Hematopoietic multipotent progenitor cell treated with erythropoietin and hydrocortisone succinate and interleukin-3 and kit ligand, for 4 days (in vitro differentiated cells): ENCODE measurements around the gene MGME1.

Source experiments
- DNase-seq: peaks from one replicate; pipeline ENCODE4 v3.0.0-alpha.2; 2015

The MGME1 gene

GRCh38 chr20:17993546-17993945 is 24.7 kb downstream of the MGME1 start:
- DNase-seq = no peak

DNA sequence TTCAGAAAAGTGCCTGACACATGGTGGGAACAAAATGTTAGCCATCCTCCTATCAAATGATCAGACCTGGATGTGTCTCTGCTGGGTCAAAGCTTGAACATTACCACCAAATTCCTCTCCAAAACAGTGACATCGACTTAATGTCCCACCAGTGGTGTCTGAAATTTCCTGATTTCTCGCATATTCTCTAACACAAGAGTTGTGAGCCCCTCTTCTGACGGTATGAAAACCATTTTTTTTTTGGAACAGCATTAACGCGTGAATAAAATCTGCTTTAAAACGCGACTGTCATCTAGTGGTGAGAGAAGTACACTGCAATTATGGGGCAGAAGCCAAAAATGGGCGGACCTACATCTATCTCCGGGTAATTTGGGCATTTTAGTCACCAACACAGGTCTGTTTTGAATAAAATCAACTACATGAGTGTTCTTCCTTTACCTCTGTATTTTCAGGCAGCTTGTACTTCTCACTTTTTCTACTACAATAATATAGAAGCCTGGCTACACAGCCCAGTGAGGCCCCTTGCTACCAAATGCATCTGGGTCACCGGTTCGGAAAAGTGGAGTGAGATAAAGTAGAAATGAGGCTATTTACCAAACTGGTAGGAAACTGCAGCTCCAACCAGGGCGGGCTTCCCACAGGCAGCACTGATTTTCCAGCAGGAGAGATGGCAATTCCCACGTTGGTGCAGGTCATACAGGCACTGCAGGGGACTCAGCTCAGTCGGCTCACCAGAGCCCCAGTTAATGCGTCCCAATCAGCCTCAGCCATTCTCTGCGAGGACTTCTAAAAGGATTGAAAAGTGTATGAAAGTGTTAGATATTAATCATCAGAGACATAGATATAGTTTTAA is 27.4 kb downstream of the MGME1 start:
- peak; percentile 86 for DNase-seq

- no peak for DNase-seq
Measured at GRCh38 chr20:17998446-17998845, 29.6 kb downstream of the MGME1 start.

DNA sequence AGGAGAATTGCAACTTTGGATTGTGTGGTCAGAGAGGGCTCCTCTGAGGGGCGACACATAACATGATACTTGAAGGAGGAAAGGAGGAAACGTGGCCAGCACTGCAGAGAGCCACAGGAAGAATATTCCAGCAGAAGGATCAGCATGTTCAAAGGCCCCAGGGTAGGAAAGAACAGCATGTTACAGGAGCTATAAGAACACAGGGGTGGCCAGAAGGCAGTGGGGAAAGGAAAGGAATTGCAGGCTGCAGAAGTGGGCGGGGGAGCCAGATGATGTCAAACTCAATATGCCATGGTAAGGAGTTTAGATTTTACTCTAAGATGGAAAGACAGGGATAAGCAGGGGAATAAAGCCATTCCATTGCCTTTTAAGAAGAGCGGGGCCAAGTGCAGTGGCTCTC is 30.7 kb downstream of the MGME1 start:
- DNase-seq = no peak

- no peak for DNase-seq
Measured at GRCh38 chr20:18001131-18001921, 32.5 kb downstream of the MGME1 start.

DNA sequence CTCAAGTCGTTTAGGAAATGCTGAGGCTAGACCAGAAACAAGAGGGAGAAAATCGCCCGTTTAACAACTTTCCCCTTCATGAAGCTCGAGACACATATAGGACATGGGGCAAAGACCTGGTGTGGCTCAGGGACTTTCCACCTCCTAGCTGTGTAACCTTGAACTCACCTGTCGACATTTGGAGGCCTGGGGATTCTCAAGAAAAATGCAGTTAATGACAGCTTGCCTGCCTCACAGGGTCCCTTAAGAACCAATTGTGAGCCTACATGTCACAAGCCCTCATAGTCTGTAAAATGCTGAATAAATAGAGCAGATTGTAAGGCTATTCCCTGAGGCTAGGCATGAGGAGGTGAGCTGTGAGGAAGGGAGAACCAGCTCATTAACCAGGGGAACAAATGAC is 35.1 kb downstream of the MGME1 start:
- no peak for DNase-seq

- DNase-seq = no peak
Measured at GRCh38 chr20:18004384-18005031, 35.7 kb downstream of the MGME1 start.

DNA sequence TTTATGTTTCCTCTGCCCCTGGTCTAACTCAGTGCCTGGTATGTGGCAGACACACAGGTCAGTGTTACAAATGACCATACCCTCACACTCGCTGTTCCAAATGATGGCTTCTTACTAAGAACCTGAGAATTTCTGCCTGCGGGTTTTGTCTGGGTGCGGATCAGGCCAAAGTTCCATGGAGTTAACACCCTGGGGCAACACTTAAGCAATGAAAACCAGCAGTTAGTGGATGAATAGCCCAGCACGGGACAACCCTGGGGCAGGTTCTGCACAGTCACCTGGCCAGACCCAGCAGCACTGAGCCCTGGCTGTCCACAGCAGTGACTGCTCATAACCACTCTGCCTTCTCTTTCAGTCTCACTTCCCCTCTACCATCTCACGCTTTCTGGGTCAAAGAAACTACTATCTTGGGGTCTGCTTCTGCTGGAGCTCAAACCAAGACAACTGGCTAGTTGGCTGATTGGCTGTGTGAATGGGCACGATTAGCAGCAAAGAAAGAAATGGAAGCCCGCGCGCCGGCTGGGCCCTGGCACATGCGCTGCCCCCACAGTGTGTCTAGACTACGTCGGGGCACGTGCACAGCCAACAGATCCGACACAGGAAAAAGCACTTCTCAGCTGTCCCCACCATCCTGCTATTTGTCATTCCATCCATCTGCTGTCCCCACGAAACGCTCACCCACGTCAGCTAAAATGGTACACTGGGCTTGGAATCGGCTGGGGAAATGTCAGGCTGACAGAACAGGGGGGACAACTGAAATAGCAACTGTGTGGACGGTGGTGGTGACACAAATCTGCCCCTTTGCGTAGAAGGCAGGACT is 36.6 kb downstream of the MGME1 start:
- DNase-seq = no peak

DNA sequence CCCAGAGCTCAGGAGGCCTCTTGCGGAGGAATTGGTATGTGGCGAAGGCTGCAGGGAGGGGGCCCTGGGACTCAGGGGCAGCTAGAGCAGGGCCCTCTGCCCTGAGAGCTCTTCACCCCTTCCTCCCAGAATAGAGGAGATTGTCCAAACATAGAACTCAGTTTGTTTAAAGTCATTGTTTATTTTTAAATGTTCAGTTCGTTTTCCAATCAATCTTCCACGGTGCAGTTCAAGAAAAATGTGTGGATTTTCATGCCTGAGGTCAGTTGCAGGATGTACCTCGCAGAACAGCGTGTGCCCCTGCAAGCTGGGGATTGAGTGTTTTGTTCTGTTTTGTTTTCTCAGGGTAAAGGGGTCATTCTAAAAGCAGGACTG is 37.2 kb downstream of the MGME1 start:
- no peak for DNase-seq

DNA sequence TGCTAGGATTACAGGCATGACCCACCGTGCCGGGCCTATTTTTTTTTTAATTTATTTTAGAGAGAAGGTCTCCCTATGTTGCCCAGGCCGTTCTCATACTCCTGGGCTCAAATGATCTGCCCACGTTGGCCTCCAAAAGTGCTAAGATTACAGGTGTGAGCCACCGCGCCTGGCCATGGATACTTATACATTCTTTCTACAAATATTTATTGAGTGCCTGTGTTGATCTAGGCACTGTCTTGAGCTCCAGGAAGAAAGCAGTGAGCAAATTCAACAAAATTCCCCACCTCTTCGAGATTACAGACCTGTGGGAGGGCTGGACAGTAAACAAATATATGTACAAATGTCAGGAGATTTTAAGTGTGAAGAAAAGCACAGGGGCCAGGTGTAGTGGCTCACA is 37.9 kb downstream of the MGME1 start:
- no peak for DNase-seq

GRCh38 chr20:18007534-18008292 is 38.9 kb downstream of the MGME1 start:
- DNase-seq = no peak

- DNase-seq = no peak
Measured at GRCh38 chr20:18009116-18009515, 40.3 kb downstream of the MGME1 start.

GRCh38 chr20:18011482-18011881 is 42.7 kb downstream of the MGME1 start:
- no peak for DNase-seq

GRCh38 chr20:18011951-18012645 is 43.3 kb downstream of the MGME1 start:
- DNase-seq = no peak

DNA sequence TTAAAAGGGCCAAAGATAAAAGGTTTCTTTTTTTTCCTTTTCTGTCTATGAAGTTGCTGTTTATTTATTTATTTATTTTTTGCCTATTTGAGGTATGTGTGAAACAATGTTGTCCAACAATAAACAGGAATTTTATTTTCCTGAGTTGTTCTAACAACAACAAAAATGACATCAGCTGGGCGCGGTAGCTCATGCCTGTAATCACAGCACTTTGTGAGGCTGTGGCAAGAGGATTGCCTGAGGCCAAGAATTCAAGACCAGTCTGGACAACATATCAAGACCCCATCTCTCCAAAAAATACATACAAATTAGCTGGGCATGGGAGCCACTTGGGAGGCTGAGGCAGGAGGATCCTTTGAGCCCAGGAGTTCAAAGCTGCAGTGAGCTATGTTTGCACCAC is 44.1 kb downstream of the MGME1 start:
- DNase-seq = no peak

DNA sequence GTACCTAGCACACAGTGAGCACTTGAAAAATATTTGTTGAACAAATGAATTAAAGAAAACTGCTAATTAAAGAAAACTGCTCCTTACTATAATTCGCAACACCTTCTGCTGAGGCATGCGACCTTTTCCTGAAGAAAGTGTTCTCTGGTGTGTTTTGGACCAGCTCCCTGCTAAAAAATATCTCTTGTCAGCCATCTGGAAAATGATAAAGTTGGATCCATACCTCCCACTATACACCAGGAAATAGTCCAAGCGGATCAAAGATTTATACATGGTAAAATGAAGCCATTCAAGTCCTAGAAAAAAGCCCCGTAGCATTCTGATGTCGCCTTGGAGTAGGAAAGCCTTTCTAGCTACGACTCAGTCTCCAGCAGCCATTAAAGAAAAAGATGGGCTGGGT is 45.6 kb downstream of the MGME1 start:
- no peak for DNase-seq

- peak; percentile 14 for DNase-seq
Measured at GRCh38 chr20:18016772-18017171, 48.0 kb downstream of the MGME1 start.

DNA sequence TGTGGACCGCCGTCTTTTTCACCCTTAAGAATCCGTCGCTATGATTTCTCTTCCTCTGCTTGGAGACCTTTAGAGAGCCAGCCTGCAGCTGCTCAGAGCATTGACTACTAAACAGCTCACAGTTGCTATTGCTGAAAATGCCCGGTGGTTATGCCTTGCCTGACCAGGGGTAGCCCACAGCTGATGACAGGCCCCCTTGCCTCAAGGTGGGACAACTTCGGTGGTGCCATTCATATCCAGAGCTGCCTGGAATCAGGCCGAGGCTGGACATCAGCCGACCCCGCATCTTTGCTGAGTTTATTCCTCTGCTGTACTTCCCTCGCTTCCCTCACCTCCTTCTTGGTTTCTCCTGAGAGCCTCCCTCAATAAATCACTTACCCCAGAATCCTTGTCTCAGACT is 49.3 kb downstream of the MGME1 start:
- no peak for DNase-seq

- DNase-seq = peak; percentile 67
Measured at GRCh38 chr20:18019068-18019467, 50.2 kb downstream of the MGME1 start.

GRCh38 chr20:18020931-18021330 is 52.1 kb downstream of the MGME1 start:
- no peak for DNase-seq

- no peak for DNase-seq
Measured at GRCh38 chr20:18024606-18025127, 55.8 kb downstream of the MGME1 start.
